ENCODE results near the gene SLC44A3.

The SLC44A3 gene

GRCh38 chr1:94803517-94804441 is 16.4 kb upstream of the SLC44A3 start:
- no peaks in the 10 kb centered on the region for H3K36me3 ChIP-seq (ENCODE audit: control insufficient read depth, insufficient read depth, low read length)
- H3K9ac ChIP-seq (ENCODE audit: low read length), result no peak overlapping the region
- no peaks in the 10 kb centered on the region for H3K9me3 ChIP-seq (ENCODE audit: control insufficient read depth, low read length)
- no peak overlapping the region for H3K4me3 ChIP-seq (ENCODE audit: low read length)
- peaks cover 37% of the 10 kb centered on the region for H3K4me1 ChIP-seq (ENCODE audit: control insufficient read depth, insufficient read depth, low read length)
- no peaks in the 10 kb centered on the region for H3K27me3 ChIP-seq (ENCODE audit: control insufficient read depth, insufficient read depth, low read length)

DNA sequence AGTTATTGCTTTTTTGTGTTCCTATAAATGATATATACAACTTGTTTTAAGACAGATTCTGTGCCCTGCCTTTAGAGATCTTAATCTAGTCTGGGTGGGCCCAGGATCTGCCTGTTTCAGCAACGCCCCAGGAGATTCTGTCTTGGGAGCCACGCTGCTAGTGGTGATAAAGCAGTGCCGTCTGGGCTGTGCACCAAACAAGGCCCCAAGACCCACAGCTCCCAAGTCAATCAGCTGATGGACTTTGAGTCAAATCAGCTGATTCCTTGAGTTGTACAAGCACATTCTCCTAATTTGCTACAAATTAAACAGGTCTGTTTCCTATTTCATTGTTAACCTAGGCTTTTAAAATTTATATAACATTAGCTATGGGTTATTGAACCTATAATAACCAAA is 15.7 kb upstream of the SLC44A3 start:
- Histone ChIP-seq H3K27me3 (ENCODE audit: control insufficient read depth, insufficient read depth, low read length) (no peaks in the 10 kb centered on the region), H3K4me3 (ENCODE audit: low read length) (no peak overlapping the region), H3K9ac (ENCODE audit: low read length) (no peak overlapping the region), H3K4me1 (ENCODE audit: control insufficient read depth, insufficient read depth, low read length) (peaks cover 37% of the 10 kb centered on the region), H3K36me3 (ENCODE audit: control insufficient read depth, insufficient read depth, low read length) (no peaks in the 10 kb centered on the region), H3K9me3 (ENCODE audit: control insufficient read depth, low read length) (no peaks in the 10 kb centered on the region)

- Histone ChIP-seq H3K4me3 (ENCODE audit: low read length) (no peak overlapping the region), H3K27me3 (ENCODE audit: control insufficient read depth, insufficient read depth, low read length) (no peaks in the 10 kb centered on the region), H3K4me1 (ENCODE audit: control insufficient read depth, insufficient read depth, low read length) (peaks cover 37% of the 10 kb centered on the region), H3K36me3 (ENCODE audit: control insufficient read depth, insufficient read depth, low read length) (no peaks in the 10 kb centered on the region), H3K9me3 (ENCODE audit: control insufficient read depth, low read length) (no peaks in the 10 kb centered on the region), H3K9ac (ENCODE audit: low read length) (no peak overlapping the region)
These were observed 14.2 kb upstream of the SLC44A3 start for GRCh38 chr1:94805912-94806311.

GRCh38 chr1:94806441-94806871 is 13.7 kb upstream of the SLC44A3 start:
- Histone ChIP-seq H3K36me3 (ENCODE audit: control insufficient read depth, insufficient read depth, low read length) (no peaks in the 10 kb centered on the region), H3K9me3 (ENCODE audit: control insufficient read depth, low read length) (no peaks in the 10 kb centered on the region), H3K9ac (ENCODE audit: low read length) (no peak overlapping the region), H3K27me3 (ENCODE audit: control insufficient read depth, insufficient read depth, low read length) (no peaks in the 10 kb centered on the region), H3K4me1 (ENCODE audit: control insufficient read depth, insufficient read depth, low read length) (peaks cover 37% of the 10 kb centered on the region), H3K4me3 (ENCODE audit: low read length) (no peak overlapping the region)

- no peaks in the 10 kb centered on the region for H3K27me3 ChIP-seq (ENCODE audit: control insufficient read depth, insufficient read depth, low read length)
- no peak overlapping the region for H3K4me3 ChIP-seq (ENCODE audit: low read length)
- H3K4me1 ChIP-seq (ENCODE audit: control insufficient read depth, insufficient read depth, low read length), result peaks cover 30% of the 10 kb centered on the region
- H3K36me3 ChIP-seq (ENCODE audit: control insufficient read depth, insufficient read depth, low read length), result no peaks in the 10 kb centered on the region
- H3K9me3 ChIP-seq (ENCODE audit: control insufficient read depth, low read length), result no peaks in the 10 kb centered on the region
- no peak overlapping the region for H3K9ac ChIP-seq (ENCODE audit: low read length)
These were observed 12.2 kb upstream of the SLC44A3 start for GRCh38 chr1:94807742-94808491.

GRCh38 chr1:94808669-94809068 is 11.5 kb upstream of the SLC44A3 start:
- H3K27me3 ChIP-seq (ENCODE audit: control insufficient read depth, insufficient read depth, low read length), result no peaks in the 10 kb centered on the region
- H3K9ac ChIP-seq (ENCODE audit: low read length), result no peak overlapping the region
- no peaks in the 10 kb centered on the region for H3K9me3 ChIP-seq (ENCODE audit: control insufficient read depth, low read length)
- peaks cover 23% of the 10 kb centered on the region for H3K4me1 ChIP-seq (ENCODE audit: control insufficient read depth, insufficient read depth, low read length)
- no peak overlapping the region for H3K4me3 ChIP-seq (ENCODE audit: low read length)
- H3K36me3 ChIP-seq (ENCODE audit: control insufficient read depth, insufficient read depth, low read length), result no peaks in the 10 kb centered on the region

GRCh38 chr1:94812985-94813384 is 7.2 kb upstream of the SLC44A3 start:
- Histone ChIP-seq H3K4me1 (ENCODE audit: control insufficient read depth, insufficient read depth, low read length) (peaks cover 7% of the 10 kb centered on the region), H3K9me3 (ENCODE audit: control insufficient read depth, low read length) (no peaks in the 10 kb centered on the region), H3K36me3 (ENCODE audit: control insufficient read depth, insufficient read depth, low read length) (no peaks in the 10 kb centered on the region), H3K9ac (ENCODE audit: low read length) (no peak overlapping the region), H3K4me3 (ENCODE audit: low read length) (no peak overlapping the region), H3K27me3 (ENCODE audit: control insufficient read depth, insufficient read depth, low read length) (no peaks in the 10 kb centered on the region)

DNA sequence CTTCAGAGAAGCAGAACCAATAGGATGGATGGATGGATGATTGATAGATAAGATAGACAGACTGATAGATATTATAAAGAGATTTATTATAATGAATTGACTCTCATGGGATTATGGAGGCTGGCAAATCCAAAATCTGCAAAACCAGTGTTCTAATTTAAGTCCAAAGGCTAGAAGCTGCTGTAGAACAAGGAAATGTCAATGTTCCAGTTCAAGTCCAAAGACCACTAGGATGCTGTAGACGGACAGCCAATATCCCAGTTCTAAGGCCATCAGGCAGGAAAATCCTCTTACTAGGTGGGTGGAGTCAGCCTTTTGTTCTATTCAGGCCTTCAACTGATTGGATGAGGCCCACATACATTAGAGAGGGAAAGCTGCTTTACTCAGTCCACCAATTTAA is 4.1 kb upstream of the SLC44A3 start:
- Histone ChIP-seq H3K36me3 (ENCODE audit: control insufficient read depth, insufficient read depth, low read length) (no peaks in the 10 kb centered on the region), H3K9ac (ENCODE audit: low read length) (no peak overlapping the region), H3K4me1 (ENCODE audit: control insufficient read depth, insufficient read depth, low read length) (no peaks in the 10 kb centered on the region), H3K4me3 (ENCODE audit: low read length) (no peak overlapping the region), H3K27me3 (ENCODE audit: control insufficient read depth, insufficient read depth, low read length) (no peaks in the 10 kb centered on the region), H3K9me3 (ENCODE audit: control insufficient read depth, low read length) (no peaks in the 10 kb centered on the region)

GRCh38 chr1:94817712-94818111 is 2.4 kb upstream of the SLC44A3 start:
- Histone ChIP-seq H3K36me3 (ENCODE audit: control insufficient read depth, insufficient read depth, low read length) (no peaks in the 10 kb centered on the region), H3K27me3 (ENCODE audit: control insufficient read depth, insufficient read depth, low read length) (no peaks in the 10 kb centered on the region), H3K9ac (ENCODE audit: low read length) (no peak overlapping the region), H3K4me1 (ENCODE audit: control insufficient read depth, insufficient read depth, low read length) (peaks cover 5% of the 10 kb centered on the region), H3K4me3 (ENCODE audit: low read length) (no peak overlapping the region), H3K9me3 (ENCODE audit: control insufficient read depth, low read length) (no peaks in the 10 kb centered on the region)

GRCh38 chr1:94819238-94819944 is 766 bp upstream of the SLC44A3 start:
- H3K9me3 ChIP-seq (ENCODE audit: control insufficient read depth, low read length), result no peaks in the 10 kb centered on the region

DNA sequence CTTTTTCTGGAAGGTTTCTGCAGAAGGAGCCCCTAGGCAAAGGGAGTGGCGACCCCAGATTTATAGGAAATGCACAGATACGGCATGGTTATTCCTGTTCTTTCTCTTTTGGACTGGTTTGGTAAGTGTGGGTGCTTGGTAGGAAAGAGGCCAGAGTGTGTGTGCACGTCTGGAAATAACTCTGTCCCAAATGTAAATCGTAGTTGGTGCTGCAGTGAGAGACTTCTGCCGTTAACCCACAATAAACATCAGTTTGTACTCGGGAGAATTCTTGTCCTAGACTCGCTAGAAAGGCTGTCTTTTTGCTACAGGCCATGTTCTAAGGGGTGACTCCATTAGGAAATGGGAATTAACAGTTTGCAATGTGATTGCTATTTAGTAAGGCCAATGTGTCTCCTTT is 779 bp downstream of the SLC44A3 start:
- Histone ChIP-seq H3K4me3 (ENCODE audit: low read length) (peak overlapping the region; percentile 2), H3K9ac (ENCODE audit: low read length) (peak overlapping the region; percentile 55), H3K9me3 (ENCODE audit: control insufficient read depth, low read length) (no peaks in the 10 kb centered on the region), H3K27me3 (ENCODE audit: control insufficient read depth, insufficient read depth, low read length) (no peaks in the 10 kb centered on the region), H3K4me1 (ENCODE audit: control insufficient read depth, insufficient read depth, low read length) (peaks cover 18% of the 10 kb centered on the region), H3K36me3 (ENCODE audit: control insufficient read depth, insufficient read depth, low read length) (no peaks in the 10 kb centered on the region)

More at GRCh38 chr1:94819238-94819944, 766 bp upstream of the SLC44A3 start:
- Histone ChIP-seq H3K4me1 (ENCODE audit: control insufficient read depth, insufficient read depth, low read length) (peaks cover 18% of the 10 kb centered on the region), H3K4me3 (ENCODE audit: low read length) (peak overlapping the region; percentile 33), H3K9ac (ENCODE audit: low read length) (peak overlapping the region; percentile 86), H3K36me3 (ENCODE audit: control insufficient read depth, insufficient read depth, low read length) (no peaks in the 10 kb centered on the region), H3K27me3 (ENCODE audit: control insufficient read depth, insufficient read depth, low read length) (no peaks in the 10 kb centered on the region)

All from mucosa of stomach (tissue), 1 donor.